Measurements from ENCODE around the gene TMEM183A. TPM values are rescaled to one million over a fixed set of nuclear protein-coding genes. Genes with fewer than 3 reads are reported as not detected.

Gene TMEM183A
- total and polyA plus RNA-seq, 8 donors, result 54.0 to 74.2 (median 68.8) TPM

DNA sequence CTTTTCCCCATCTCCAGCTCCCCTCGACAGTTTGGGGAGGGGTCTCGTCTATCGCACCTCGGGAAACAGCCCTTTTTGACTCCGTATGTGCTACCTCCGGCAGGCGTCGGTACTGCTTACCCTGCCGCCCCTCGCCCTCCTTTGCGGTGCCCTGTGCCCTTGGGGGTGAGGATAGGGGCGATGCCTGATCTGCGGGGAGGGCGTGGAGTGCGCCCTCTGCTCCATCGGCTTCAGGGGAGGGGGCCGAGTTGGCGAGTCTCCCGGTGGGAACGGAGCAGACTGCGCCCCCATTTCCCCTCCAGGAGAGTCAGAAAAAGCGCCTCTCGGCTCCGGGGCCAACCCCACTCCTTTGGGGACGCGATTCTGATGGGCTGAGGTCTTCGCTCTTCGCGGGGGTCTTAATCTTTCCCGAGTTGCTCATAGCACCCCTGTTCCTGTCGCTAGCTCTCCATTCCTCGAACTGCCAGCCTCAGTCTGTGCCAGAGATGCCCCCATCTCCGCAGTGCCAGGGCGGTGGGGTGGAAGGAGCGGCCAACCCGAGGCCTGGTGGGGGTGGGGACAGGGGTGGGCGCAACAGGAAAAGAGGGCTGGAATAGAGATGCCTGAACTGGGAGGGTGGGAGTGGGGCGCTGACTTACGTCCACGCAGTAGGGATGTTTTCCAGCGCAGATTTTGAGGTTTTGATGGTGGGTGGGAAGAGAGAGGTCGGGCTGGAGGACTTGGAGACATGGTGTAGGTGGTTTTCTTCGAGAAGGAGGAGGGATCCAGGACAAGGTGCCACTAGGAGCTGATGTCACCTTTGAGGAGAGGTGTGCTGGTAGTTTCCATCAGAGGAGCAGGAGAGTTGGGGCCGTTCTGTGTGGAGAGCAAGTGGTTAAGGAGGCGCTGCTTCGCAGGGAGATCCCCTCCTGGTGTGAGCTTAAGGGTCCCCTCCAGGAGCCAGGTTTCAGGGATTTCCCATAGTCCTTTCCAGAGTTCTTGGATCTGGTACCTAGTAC, 19.8 kb downstream of the TMEM183A start:
- ATAC-seq (peak; percentile 13), DNase-seq (no peak)
- TF ChIP-seq, protein P1, sequence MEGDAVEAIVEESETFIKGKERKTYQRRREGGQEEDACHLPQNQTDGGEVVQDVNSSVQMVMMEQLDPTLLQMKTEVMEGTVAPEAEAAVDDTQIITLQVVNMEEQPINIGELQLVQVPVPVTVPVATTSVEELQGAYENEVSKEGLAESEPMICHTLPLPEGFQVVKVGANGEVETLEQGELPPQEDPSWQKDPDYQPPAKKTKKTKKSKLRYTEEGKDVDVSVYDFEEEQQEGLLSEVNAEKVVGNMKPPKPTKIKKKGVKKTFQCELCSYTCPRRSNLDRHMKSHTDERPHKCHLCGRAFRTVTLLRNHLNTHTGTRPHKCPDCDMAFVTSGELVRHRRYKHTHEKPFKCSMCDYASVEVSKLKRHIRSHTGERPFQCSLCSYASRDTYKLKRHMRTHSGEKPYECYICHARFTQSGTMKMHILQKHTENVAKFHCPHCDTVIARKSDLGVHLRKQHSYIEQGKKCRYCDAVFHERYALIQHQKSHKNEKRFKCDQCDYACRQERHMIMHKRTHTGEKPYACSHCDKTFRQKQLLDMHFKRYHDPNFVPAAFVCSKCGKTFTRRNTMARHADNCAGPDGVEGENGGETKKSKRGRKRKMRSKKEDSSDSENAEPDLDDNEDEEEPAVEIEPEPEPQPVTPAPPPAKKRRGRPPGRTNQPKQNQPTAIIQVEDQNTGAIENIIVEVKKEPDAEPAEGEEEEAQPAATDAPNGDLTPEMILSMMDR (IDR thresholded peaks at IDR 0.05), result no peak
- H3K4me3 ChIP-seq, result peak overlapping the region; percentile 48 to 50
- H3K36me3 ChIP-seq, result peaks cover 0 to 27% of the 10 kb centered on the region in 2 donors
- peaks cover 4 to 20% of the 10 kb centered on the region in 2 donors for H3K27me3 ChIP-seq
- H3K4me1 ChIP-seq, result peaks cover 0 to 13% of the 10 kb centered on the region in 2 donors
- H3K27ac ChIP-seq, result peak overlapping the region in 1 of 2 donors; percentile 39
- intact Hi-C loops (cut with DNase I), result no loop called here
- H3K9me3 ChIP-seq, result no peaks in the 10 kb centered on the region

DNA sequence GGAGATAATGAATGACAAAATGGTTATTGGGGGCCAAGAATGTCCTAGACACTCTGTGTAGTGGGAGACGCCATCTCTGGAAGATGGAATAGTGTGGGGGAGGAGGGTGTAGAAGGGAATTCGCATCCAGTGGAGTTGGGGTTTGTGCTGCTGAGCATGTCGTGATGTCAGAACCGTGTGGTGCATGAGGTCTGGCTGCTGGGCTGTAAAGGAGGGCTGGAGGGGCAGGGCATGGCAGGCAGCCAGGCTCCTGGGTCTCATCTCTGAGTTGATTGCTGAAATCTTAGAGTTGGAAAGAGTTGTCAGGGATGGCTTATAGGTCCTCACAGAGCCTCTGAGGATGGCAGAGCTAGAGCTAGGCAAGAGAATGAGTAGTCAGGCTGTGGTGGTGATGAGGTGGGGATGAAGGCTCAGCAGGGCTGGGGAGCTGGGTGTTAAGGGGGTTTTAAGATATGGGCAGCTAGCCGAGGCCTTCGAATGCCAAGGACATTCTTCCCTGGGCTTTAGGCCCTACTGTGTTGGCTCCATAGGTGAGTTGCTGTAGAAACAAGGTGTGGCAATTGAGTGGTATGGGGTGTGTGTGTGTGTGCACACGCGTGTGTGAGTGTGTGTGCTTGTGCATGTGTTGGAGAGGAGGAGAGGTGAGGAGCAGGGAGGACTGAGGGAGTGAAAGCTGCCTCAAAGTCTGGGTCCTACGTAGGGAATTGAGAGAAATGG, 21.1 kb downstream of the TMEM183A start:
- Histone ChIP-seq H3K9me3 (no peaks in the 10 kb centered on the region), H3K4me1 (peaks cover 0 to 13% of the 10 kb centered on the region in 2 donors), H3K27me3 (peaks cover 4 to 20% of the 10 kb centered on the region in 2 donors), H3K36me3 (peaks cover 0 to 19% of the 10 kb centered on the region in 2 donors), H3K4me3 (no peak overlapping the region), H3K27ac (no peak overlapping the region)
- TF ChIP-seq, protein P1 (IDR thresholded peaks at IDR 0.05), result no peak
- intact Hi-C loops (cut with DNase I), result no loop called here
- DNase-seq (no peak), ATAC-seq (no peak)

DNA sequence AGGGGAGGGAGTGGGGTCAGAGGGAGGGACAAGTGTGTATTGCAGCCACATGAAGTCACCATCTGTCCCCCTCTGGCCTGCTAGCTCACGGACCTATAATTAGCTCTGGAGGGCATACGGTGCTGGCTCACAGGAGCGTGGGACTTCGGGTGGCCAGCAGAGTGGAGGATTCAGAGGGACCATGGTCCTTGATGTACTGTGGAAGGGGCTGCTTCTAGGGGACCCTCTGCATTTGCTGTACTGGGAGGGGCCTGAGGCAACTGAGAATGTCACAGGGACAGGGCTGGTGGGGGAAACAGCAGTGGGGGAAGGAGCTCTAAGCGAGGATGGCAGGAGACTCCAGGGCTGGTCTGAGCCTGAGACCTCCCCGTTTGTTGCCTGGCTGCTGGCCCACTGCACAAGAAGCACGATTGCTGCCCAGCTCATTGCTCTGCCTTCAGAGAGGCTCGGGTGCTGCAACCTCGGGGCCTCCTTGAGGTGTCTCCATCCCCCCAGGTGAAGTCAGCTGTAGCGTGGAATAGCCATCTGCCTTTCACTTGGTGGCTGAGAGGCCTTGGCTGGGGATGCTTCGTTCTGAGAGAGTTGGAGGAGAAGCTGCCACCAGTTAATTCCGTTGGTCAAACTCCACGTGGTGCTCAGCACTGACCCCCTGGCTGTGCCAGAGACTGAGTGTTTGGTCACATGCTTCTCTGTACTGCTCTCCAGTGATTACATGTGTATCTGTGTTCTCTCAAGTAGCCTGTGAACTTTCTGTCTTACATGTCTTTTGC, 21.8 kb downstream of the TMEM183A start:
- ATAC-seq, result no peak
- no peak overlapping the region for H3K4me3 ChIP-seq
- intact Hi-C loops (cut with DNase I), result no loop called here
- TF ChIP-seq, protein P1 (IDR thresholded peaks at IDR 0.05), result no peak
- H3K27me3 ChIP-seq, result peaks cover 4 to 20% of the 10 kb centered on the region in 2 donors
- peaks cover 0 to 11% of the 10 kb centered on the region in 2 donors for H3K36me3 ChIP-seq
- no peak overlapping the region for H3K27ac ChIP-seq
- peaks cover 0 to 13% of the 10 kb centered on the region in 2 donors for H3K4me1 ChIP-seq
- no peaks in the 10 kb centered on the region for H3K9me3 ChIP-seq
- no peak for DNase-seq

DNA sequence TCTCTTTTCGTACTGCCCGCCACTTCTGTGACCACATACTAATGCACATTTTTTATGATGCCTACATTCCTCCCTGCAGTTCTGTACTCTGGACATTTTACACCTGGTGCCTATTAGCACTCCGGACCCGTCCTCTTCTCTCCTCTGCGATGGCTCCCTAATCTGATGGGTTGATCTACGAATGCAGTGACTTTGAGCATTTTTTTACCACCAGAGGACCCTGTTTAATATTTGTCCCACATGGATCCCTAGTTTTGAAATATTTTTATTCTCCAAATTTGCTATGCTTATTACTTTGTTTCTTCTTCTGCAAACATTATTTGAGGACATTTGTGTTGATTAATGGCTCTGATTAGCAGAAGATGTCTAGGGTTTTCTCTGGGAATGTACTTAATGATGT, 24.3 kb downstream of the TMEM183A start:
- Histone ChIP-seq H3K27me3 (peaks cover 4 to 19% of the 10 kb centered on the region in 2 donors), H3K27ac (no peak overlapping the region), H3K9me3 (no peaks in the 10 kb centered on the region), H3K36me3 (no peaks in the 10 kb centered on the region), H3K4me3 (no peak overlapping the region), H3K4me1 (peaks cover 0 to 8% of the 10 kb centered on the region in 2 donors)
- intact Hi-C loops (cut with DNase I), result no loop called here
- TF ChIP-seq, protein P1 (IDR thresholded peaks at IDR 0.05), result no peak
- ATAC-seq (no peak), DNase-seq (no peak)
